ENCODE data around the gene SPATA17. TPM values are rescaled to one million over a fixed set of nuclear protein-coding genes. Genes with fewer than 3 reads are reported as not detected.

The SPATA17 gene
- total RNA-seq, 3 donors from 2014 or later (not counting 1 experiment from before 2014, with no cell fraction given) = not detected

GRCh38 chr1:217712925-217713597 is 81.9 kb downstream of the SPATA17 start:
- no peaks in the 10 kb centered on the region for H3K4me1 ChIP-seq (ENCODE audit: control insufficient read depth, insufficient read depth, low read length)
- H3K4me1 Mint-ChIP-seq = no peaks in the 10 kb centered on the region
- H3K4me3 ChIP-seq (ENCODE audit: low read length) = no peak overlapping the region
- H3K27ac ChIP-seq (ENCODE audit: low read length) = no peak overlapping the region
- H3K4me3 Mint-ChIP-seq = no peak overlapping the region
- ATAC-seq (no peak), DNase-seq (no peak)
- no peaks in the 10 kb centered on the region for H3K27me3 ChIP-seq (ENCODE audit: control insufficient read depth, insufficient read depth, low read length)
- intact Hi-C loops (cut with micrococcal nuclease) = no loop called here
- H3K27me3 Mint-ChIP-seq (ENCODE audit: low read depth in 2 of 2) = no peaks in the 10 kb centered on the region
- peaks cover 6 to 7% of the 10 kb centered on the region in 2 donors for H3K9me3 Mint-ChIP-seq
- WGBS (ENCODE audit: insufficient coverage) = 84% methylated on average over 5 of the region's 5 CpGs
- H3K36me3 ChIP-seq (ENCODE audit: control insufficient read depth, insufficient read depth, low read length) = no peaks in the 10 kb centered on the region
- H3K9me3 ChIP-seq (ENCODE audit: control insufficient read depth, insufficient read depth, low read length) = no peaks in the 10 kb centered on the region
- no peak for TF ChIP-seq CTCF (IDR thresholded peaks at IDR 0.05)
- H3K27ac Mint-ChIP-seq = no peak overlapping the region
- H3K36me3 Mint-ChIP-seq = peaks cover 10% of the 10 kb centered on the region

- Histone ChIP-seq H3K4me1 (ENCODE audit: control insufficient read depth, insufficient read depth, low read length) (no peaks in the 10 kb centered on the region), H3K27me3 (ENCODE audit: control insufficient read depth, insufficient read depth, low read length) (no peaks in the 10 kb centered on the region), H3K36me3 (ENCODE audit: control insufficient read depth, insufficient read depth, low read length) (no peaks in the 10 kb centered on the region), H3K4me3 (ENCODE audit: low read length) (no peak overlapping the region), H3K27ac (ENCODE audit: low read length) (no peak overlapping the region), H3K9me3 (ENCODE audit: control insufficient read depth, insufficient read depth, low read length) (no peaks in the 10 kb centered on the region)
- ATAC-seq (no peak), DNase-seq (no peak)
- H3K9me3 Mint-ChIP-seq = peaks cover 6% of the 10 kb centered on the region in 2 donors
- peaks cover 10% of the 10 kb centered on the region for H3K36me3 Mint-ChIP-seq
- H3K27me3 Mint-ChIP-seq (ENCODE audit: low read depth in 2 of 2) = no peaks in the 10 kb centered on the region
- intact Hi-C loops (cut with micrococcal nuclease) = no loop called here
- no peak overlapping the region for H3K27ac Mint-ChIP-seq
- TF ChIP-seq CTCF (IDR thresholded peaks at IDR 0.05) = no peak
- 91% methylated on average over 4 of the region's 4 CpGs for WGBS (ENCODE audit: insufficient coverage)
- H3K4me3 Mint-ChIP-seq = no peak overlapping the region
- no peaks in the 10 kb centered on the region for H3K4me1 Mint-ChIP-seq
Measured at GRCh38 chr1:217715681-217716080, 84.5 kb downstream of the SPATA17 start.

GRCh38 chr1:217717959-217718358 is 86.8 kb downstream of the SPATA17 start:
- Mint-ChIP-seq H3K4me1 (no peaks in the 10 kb centered on the region), H3K4me3 (no peak overlapping the region), H3K27me3 (ENCODE audit: low read depth in 2 of 2) (no peaks in the 10 kb centered on the region), H3K27ac (no peak overlapping the region), H3K9me3 (peaks cover 3 to 6% of the 10 kb centered on the region in 2 donors), H3K36me3 (peaks cover 10% of the 10 kb centered on the region)
- intact Hi-C loops (cut with micrococcal nuclease) = no loop called here
- Histone ChIP-seq H3K4me3 (ENCODE audit: low read length) (no peak overlapping the region), H3K27ac (ENCODE audit: low read length) (no peak overlapping the region), H3K27me3 (ENCODE audit: control insufficient read depth, insufficient read depth, low read length) (no peaks in the 10 kb centered on the region), H3K9me3 (ENCODE audit: control insufficient read depth, insufficient read depth, low read length) (no peaks in the 10 kb centered on the region), H3K4me1 (ENCODE audit: control insufficient read depth, insufficient read depth, low read length) (no peaks in the 10 kb centered on the region), H3K36me3 (ENCODE audit: control insufficient read depth, insufficient read depth, low read length) (no peaks in the 10 kb centered on the region)
- ATAC-seq (no peak), DNase-seq (no peak)
- no peak for TF ChIP-seq CTCF (IDR thresholded peaks at IDR 0.05)
- 100% methylated on average over 1 of the region's 1 CpG for WGBS (ENCODE audit: insufficient coverage)

GRCh38 chr1:217718873-217719272 is 87.7 kb downstream of the SPATA17 start:
- Mint-ChIP-seq H3K27ac (no peak overlapping the region), H3K9me3 (peaks cover under 1 to 5% of the 10 kb centered on the region in 2 donors), H3K4me3 (no peak overlapping the region), H3K36me3 (peaks cover 2% of the 10 kb centered on the region), H3K27me3 (ENCODE audit: low read depth in 2 of 2) (no peaks in the 10 kb centered on the region), H3K4me1 (no peaks in the 10 kb centered on the region)
- Histone ChIP-seq H3K27ac (ENCODE audit: low read length) (no peak overlapping the region), H3K36me3 (ENCODE audit: control insufficient read depth, insufficient read depth, low read length) (no peaks in the 10 kb centered on the region), H3K27me3 (ENCODE audit: control insufficient read depth, insufficient read depth, low read length) (no peaks in the 10 kb centered on the region), H3K4me1 (ENCODE audit: control insufficient read depth, insufficient read depth, low read length) (no peaks in the 10 kb centered on the region), H3K4me3 (ENCODE audit: low read length) (no peak overlapping the region), H3K9me3 (ENCODE audit: control insufficient read depth, insufficient read depth, low read length) (no peaks in the 10 kb centered on the region)
- no peak for TF ChIP-seq CTCF (IDR thresholded peaks at IDR 0.05)
- intact Hi-C loops (cut with micrococcal nuclease) = no loop called here
- ATAC-seq (no peak), DNase-seq (no peak)
- WGBS (ENCODE audit: insufficient coverage) = 50% methylated on average over 1 of the region's 2 CpGs

All from natural killer cell (primary cell).